Measurements from ENCODE around the gene PHLDA1. TPM values are rescaled to one million over a fixed set of nuclear protein-coding genes. Genes with fewer than 3 reads are reported as not detected.

The PHLDA1 gene
- total RNA-seq, 1 experiment from 2014 or later: 159 TPM

- ChIA-PET POLR2A (interaction anchor here (0.7 kb wide), 1 partner anchor 9 kb away, joined by 3 read pairs; no protein-coding TSS in a partner anchor), CTCF (no interaction called here)
- no TSS peak for BruUV-seq (replicated peaks)
- Histone ChIP-seq H3K27ac (ENCODE audit: low read length) (no peak overlapping the region), H3K4me1 (ENCODE audit: control insufficient read depth, insufficient read depth, low read length) (peaks cover 35% of the 10 kb centered on the region), H3K36me3 (ENCODE audit: control insufficient read depth, insufficient read depth, low read length) (peaks cover 60% of the 10 kb centered on the region), H3K9me3 (ENCODE audit: control insufficient read depth, insufficient read depth, low read depth, low read length) (no peaks in the 10 kb centered on the region; the same call in 1 of the 2 replicates), H3K4me3 (ENCODE audit: low read depth in 2 of 2, low read length in 2 of 2) (no peak overlapping the region), H3K27me3 (ENCODE audit: control insufficient read depth, insufficient read depth, low read length) (no peaks in the 10 kb centered on the region)
- in situ Hi-C loops (cut with HindIII; ENCODE audit: low pct_unique_long_range_greater_than_20kb, low sequenced_read_pairs): no loop called here
- intact Hi-C loops (cut with micrococcal nuclease; ENCODE audit: unreplicated experiment): no loop called here
- TF ChIP-seq TCF7L2 (IDR thresholded peaks at IDR 0.05; ENCODE audit: low read depth, low read length) (no peak), REST (IDR thresholded peaks at IDR 0.05; ENCODE audit: insufficient read depth in 1 of 2, low read depth in 2 of 2, low read length in 1 of 2) (no peak), SIN3A (IDR thresholded peaks at IDR 0.05; ENCODE audit: borderline replicate concordance, insufficient read depth, low read depth, low read length) (no peak), CTCF (IDR thresholded peaks at IDR 0.05) (no peak), POLR2AphosphoS5 (IDR thresholded peaks at IDR 0.05; ENCODE audit: low read depth, low read length) (no peak)
- ATAC-seq (no peak), DNase-seq (ENCODE audit: low read depth, low spot score) (no peak)
Observed at GRCh38 chr12:76069339-76069738, 37.8 kb upstream of the PHLDA1 start.

- intact Hi-C loops (cut with micrococcal nuclease; ENCODE audit: unreplicated experiment): no loop called here
- ATAC-seq: no peak
- no peak for TF ChIP-seq TCF7L2 (IDR thresholded peaks at IDR 0.05; ENCODE audit: low read depth, low read length)
- TF ChIP-seq CTCF (IDR thresholded peaks at IDR 0.05): no peak
- no peak for TF ChIP-seq REST (IDR thresholded peaks at IDR 0.05; ENCODE audit: insufficient read depth in 1 of 2, low read depth in 2 of 2, low read length in 1 of 2)
- TF ChIP-seq POLR2AphosphoS5 (IDR thresholded peaks at IDR 0.05; ENCODE audit: low read depth, low read length): no peak
- TF ChIP-seq SIN3A (IDR thresholded peaks at IDR 0.05; ENCODE audit: borderline replicate concordance, insufficient read depth, low read depth, low read length): no peak
- CTCF ChIA-PET: no interaction called here
- peaks cover 70% of the 10 kb centered on the region for H3K36me3 ChIP-seq (ENCODE audit: control insufficient read depth, insufficient read depth, low read length)
- H3K4me1 ChIP-seq (ENCODE audit: control insufficient read depth, insufficient read depth, low read length): peaks cover 11% of the 10 kb centered on the region
- H3K27ac ChIP-seq (ENCODE audit: low read length): no peak overlapping the region
- no peak overlapping the region for H3K4me3 ChIP-seq (ENCODE audit: low read depth in 2 of 2, low read length in 2 of 2)
- no TSS peak for BruUV-seq (replicated peaks)
- H3K27me3 ChIP-seq (ENCODE audit: control insufficient read depth, insufficient read depth, low read length): no peaks in the 10 kb centered on the region
- POLR2A ChIA-PET: no interaction called here
- H3K9me3 ChIP-seq (ENCODE audit: control insufficient read depth, insufficient read depth, low read depth, low read length): no peaks in the 10 kb centered on the region; the same call in 1 of the 2 replicates
- no peak for DNase-seq (ENCODE audit: low read depth, low spot score)
- in situ Hi-C loops (cut with HindIII; ENCODE audit: low pct_unique_long_range_greater_than_20kb, low sequenced_read_pairs): no loop called here
Observed at GRCh38 chr12:76065917-76066316, 34.3 kb upstream of the PHLDA1 start.

Data from Panc1 (cell line).